ENCODE measurements around the gene SHISA5. TPM values are rescaled to one million over a fixed set of nuclear protein-coding genes. Genes with fewer than 3 reads are reported as not detected.

The SHISA5 gene
- total RNA-seq, 4 donors from 2014 or later, result 17.0 to 31.6 (median 23.4) TPM

DNA sequence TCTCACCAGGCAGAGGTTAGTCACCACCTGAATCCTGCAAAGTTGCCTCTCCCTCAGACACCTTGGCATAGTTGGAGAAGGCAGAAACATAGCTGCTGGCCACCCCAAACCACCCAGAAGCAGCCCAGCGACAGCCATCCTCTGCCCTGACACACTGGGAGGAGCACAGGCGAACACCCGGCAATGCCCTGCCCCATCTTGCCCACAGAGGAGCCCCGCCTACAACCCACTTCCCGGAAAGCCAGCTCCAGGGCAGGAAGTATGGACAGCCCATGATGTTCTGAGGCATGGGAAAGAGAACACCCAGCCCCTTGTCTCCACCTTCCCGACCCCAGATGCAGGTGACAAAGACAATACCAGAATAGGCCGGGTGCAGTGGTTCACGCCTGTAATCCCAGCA lies 12.6 kb upstream of the SHISA5 start:
- Histone ChIP-seq H3K27me3 (no peaks in the 10 kb centered on the region), H3K27ac (no peak overlapping the region), H3K36me3 (no peaks in the 10 kb centered on the region), H3K4me1 (no peaks in the 10 kb centered on the region), H3K4me3 (no peak overlapping the region), H3K9me3 (no peaks in the 10 kb centered on the region)
- in situ Hi-C loops (cut with MboI; ENCODE audit: low sequenced_read_pairs in 4 of 4) (no loop called here), intact Hi-C loops (cut with DNase I; ENCODE audit: low total_unique reads) (no loop called here)
- no peak for DNase-seq
- no peak for TF ChIP-seq POLR2A (IDR thresholded peaks at IDR 0.05)
- TF ChIP-seq, protein P1, sequence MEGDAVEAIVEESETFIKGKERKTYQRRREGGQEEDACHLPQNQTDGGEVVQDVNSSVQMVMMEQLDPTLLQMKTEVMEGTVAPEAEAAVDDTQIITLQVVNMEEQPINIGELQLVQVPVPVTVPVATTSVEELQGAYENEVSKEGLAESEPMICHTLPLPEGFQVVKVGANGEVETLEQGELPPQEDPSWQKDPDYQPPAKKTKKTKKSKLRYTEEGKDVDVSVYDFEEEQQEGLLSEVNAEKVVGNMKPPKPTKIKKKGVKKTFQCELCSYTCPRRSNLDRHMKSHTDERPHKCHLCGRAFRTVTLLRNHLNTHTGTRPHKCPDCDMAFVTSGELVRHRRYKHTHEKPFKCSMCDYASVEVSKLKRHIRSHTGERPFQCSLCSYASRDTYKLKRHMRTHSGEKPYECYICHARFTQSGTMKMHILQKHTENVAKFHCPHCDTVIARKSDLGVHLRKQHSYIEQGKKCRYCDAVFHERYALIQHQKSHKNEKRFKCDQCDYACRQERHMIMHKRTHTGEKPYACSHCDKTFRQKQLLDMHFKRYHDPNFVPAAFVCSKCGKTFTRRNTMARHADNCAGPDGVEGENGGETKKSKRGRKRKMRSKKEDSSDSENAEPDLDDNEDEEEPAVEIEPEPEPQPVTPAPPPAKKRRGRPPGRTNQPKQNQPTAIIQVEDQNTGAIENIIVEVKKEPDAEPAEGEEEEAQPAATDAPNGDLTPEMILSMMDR (IDR thresholded peaks at IDR 0.05 in 4 of 5, conservative IDR thresholded peaks at IDR 0.05 in 1 of 5), result no peak
- ATAC-seq, result no peak

DNA sequence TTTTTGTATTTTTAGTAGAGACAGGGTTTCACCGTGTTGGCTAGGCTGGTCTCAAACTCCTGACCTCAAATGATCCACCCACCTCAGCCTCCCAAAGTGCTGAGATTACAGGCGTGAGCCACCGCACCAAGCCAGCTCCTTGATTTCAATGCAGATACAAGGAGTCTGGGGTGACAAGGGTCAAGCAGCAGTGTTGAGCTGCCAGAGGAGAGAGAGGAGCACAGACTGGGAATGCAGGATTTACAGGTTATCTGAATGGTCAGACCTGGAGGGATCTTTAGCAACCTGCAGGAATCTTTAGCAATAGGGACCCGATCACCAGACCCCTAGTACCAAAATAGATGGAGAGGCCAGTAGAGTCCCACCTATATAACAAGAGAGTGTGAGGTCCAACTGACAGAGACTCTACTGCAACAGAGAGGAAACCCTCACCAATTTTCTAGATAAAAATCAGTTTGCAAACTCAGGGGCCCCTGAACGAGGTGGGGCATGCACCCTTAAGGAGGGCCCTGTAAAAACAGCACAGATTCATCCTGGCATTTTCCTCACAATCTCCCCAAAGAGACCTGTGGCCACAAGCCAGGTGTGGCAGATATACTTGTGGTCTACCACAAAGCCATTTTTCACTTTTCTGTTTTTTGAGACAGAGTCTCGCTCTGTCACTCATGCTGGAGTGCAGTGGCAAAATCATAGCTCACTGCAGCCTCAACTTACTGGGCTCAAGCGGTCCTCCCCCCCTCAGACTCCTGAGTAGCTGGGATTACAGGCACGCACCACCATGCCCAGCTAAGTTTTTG lies 10.7 kb upstream of the SHISA5 start:
- Histone ChIP-seq H3K36me3 (no peaks in the 10 kb centered on the region), H3K9me3 (no peaks in the 10 kb centered on the region), H3K27ac (no peak overlapping the region), H3K4me3 (no peak overlapping the region), H3K27me3 (no peaks in the 10 kb centered on the region), H3K4me1 (no peaks in the 10 kb centered on the region)
- in situ Hi-C loops (cut with MboI; ENCODE audit: low sequenced_read_pairs in 4 of 4), result no loop called here
- ATAC-seq (no peak), DNase-seq (no peak)
- TF ChIP-seq, protein P1 (IDR thresholded peaks at IDR 0.05 in 4 of 5, conservative IDR thresholded peaks at IDR 0.05 in 1 of 5), result no peak
- intact Hi-C loops (cut with DNase I; ENCODE audit: low total_unique reads), result no loop called here

DNA sequence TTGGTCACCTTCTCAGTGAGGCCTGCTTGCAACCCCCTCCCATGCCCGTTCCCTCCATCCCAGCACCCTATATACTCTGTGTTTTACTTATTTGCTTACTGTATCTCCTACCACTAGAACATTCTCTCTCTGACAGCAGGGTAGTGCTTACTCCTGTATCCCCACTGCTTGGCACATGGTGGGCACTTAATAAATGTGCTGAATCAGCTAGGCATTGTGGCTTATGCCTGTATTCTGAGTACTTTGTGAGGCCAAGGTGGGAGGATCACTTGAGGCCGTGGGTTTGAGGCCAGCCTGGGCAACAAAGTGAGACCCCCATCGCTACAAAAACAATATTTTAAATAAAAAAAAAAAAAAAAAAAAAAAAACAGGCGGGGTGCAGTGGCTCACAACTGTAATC lies 7.6 kb upstream of the SHISA5 start:
- H3K27me3 ChIP-seq, result no peaks in the 10 kb centered on the region
- in situ Hi-C loops (cut with MboI; ENCODE audit: low sequenced_read_pairs in 4 of 4), result no loop called here
- H3K4me1 ChIP-seq, result no peaks in the 10 kb centered on the region
- H3K4me3 ChIP-seq, result no peak overlapping the region
- no peak for TF ChIP-seq POLR2A (IDR thresholded peaks at IDR 0.05)
- TF ChIP-seq, protein P1 (IDR thresholded peaks at IDR 0.05 in 4 of 5, conservative IDR thresholded peaks at IDR 0.05 in 1 of 5), result no peak
- no peaks in the 10 kb centered on the region for H3K9me3 ChIP-seq
- intact Hi-C loops (cut with DNase I; ENCODE audit: low total_unique reads), result no loop called here
- no peak for ATAC-seq
- no peaks in the 10 kb centered on the region for H3K36me3 ChIP-seq
- H3K27ac ChIP-seq, result no peak overlapping the region
- DNase-seq, result no peak

DNA sequence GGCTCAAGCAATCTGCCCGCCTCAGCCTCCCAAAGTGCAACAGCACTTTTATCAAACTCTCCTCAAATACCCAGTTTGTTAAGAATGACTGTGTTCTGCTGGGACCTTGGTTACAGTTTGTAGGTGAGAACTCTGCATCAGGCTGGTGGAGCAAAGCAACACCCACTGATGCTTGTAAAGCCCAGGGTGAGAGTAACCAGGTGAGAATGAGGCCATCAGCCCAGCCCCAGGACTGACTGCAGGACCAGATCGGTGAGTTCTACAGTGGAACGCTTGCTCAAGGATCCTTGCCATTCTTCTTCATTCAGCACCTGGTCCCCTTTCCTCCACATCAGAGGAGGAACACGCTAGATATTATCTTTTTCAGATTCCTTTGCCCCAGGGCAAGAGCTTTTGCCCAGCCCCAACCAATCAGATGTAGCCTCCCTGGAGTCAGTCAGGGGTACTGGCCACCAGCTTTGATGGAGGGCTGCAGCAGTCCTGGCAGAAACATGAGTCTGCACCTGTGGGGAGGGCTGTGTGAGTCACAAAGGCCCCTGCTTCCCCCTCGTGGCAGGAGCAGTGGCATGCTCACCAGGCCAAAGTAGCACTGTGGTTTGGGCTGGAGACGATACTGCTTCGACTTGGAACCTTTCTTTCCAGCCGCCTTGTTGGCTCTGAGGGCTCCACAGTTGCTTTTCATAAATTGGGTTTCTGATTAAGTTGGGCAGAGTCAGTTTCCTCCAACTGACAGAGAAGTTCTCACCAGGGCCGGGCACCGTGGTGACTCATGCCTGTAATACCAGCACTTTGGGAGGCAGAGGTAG lies 3.5 kb upstream of the SHISA5 start:
- peak in 1 of 2 donors; percentile 58 for ATAC-seq
- Histone ChIP-seq H3K27ac (peak overlapping the region; percentile 55 to 71 (median 62)), H3K4me1 (peaks cover 23 to 24% of the 10 kb centered on the region in 2 donors), H3K4me3 (no peak overlapping the region), H3K9me3 (no peaks in the 10 kb centered on the region), H3K27me3 (no peaks in the 10 kb centered on the region), H3K36me3 (no peaks in the 10 kb centered on the region)
- intact Hi-C loops (cut with DNase I; ENCODE audit: low total_unique reads) (loop anchor here (1.0 kb wide), 1 partner anchor 42 kb away; no protein-coding TSS in a partner anchor), in situ Hi-C loops (cut with MboI; ENCODE audit: low sequenced_read_pairs in 4 of 4) (no loop called here)
- DNase-seq, result peak; percentile 25 to 62
- no peak for TF ChIP-seq POLR2A (IDR thresholded peaks at IDR 0.05)
- TF ChIP-seq, protein P1 (IDR thresholded peaks at IDR 0.05 in 4 of 5, conservative IDR thresholded peaks at IDR 0.05 in 1 of 5), result peak; percentile 30 to 69 (median 55)

Measured in gastrocnemius medialis (tissue), 4 donors.